22Rv1 (cell line): ENCODE data around the gene ARID5A.

Experiments
- CTCF ChIP-seq: fragments of 450-650 bp; IDR thresholded peaks from 2 replicates; pipeline ENCODE4 v1.5.1; 2017; ENCODE audit warnings: mild to moderate bottlenecking
- ZFX ChIP-seq: fragments of 450-650 bp; IDR thresholded peaks from 2 replicates; pipeline ENCODE4 v1.6.1; 2017; ENCODE audit warnings: antibody characterized with exemption, borderline replicate concordance

- TF ChIP-seq CTCF (no peak), ZFX (no peak)
Measured at GRCh38 chr2:96553176-96553956, 16.8 kb downstream of the ARID5A start.
